ENCODE results near the gene NRSN2. TPM values are rescaled to one million over a fixed set of nuclear protein-coding genes. Genes with fewer than 3 reads are reported as not detected.

Gene NRSN2
- total RNA-seq, 1 donor from 2014 or later, result 47.3 TPM

DNA sequence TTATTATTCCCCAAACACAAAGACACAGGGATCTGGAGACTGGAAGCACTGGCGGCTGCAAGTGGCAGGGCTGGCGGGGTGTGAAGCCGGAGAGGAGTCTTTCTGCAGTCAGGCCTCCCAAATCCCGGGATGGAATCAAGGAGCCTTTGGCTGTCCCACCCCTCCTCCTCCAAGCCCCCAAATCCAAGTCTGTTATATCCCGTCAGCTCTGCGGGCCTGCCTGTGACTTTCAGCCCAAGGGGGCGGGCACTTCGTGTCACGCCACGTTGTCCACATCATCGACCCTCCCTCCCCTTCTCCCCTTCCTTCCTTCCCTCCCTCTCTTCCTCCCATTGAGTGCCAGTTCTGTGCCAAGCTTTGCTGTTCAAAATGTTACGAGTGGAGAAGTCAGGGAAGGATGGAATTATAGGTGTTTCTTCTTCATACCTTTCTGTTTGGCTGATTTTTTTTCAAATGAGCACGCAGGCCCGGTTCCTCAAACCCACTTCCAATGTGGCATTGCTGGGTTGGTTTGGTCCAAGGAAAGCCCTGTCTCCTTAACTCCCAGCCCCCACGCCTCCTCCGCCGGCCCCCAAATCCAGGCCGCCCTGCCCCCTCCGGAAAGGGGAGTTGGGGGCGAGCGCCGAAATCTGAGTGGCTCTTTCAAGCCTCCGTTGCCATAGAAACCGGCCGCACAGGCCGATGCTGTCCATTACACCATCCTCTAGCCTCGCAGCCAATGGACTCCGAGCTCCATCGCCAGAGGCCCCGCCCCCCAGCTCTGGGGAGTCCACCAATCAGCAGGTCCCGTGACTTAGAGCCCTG, 36.9 kb upstream of the NRSN2 start:
- TF ChIP-seq, protein P1, sequence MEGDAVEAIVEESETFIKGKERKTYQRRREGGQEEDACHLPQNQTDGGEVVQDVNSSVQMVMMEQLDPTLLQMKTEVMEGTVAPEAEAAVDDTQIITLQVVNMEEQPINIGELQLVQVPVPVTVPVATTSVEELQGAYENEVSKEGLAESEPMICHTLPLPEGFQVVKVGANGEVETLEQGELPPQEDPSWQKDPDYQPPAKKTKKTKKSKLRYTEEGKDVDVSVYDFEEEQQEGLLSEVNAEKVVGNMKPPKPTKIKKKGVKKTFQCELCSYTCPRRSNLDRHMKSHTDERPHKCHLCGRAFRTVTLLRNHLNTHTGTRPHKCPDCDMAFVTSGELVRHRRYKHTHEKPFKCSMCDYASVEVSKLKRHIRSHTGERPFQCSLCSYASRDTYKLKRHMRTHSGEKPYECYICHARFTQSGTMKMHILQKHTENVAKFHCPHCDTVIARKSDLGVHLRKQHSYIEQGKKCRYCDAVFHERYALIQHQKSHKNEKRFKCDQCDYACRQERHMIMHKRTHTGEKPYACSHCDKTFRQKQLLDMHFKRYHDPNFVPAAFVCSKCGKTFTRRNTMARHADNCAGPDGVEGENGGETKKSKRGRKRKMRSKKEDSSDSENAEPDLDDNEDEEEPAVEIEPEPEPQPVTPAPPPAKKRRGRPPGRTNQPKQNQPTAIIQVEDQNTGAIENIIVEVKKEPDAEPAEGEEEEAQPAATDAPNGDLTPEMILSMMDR (IDR thresholded peaks at IDR 0.05), result no peak
- peak; percentile 99 for DNase-seq (ENCODE audit: extremely low spot score, unreplicated experiment)
- H3K27ac Mint-ChIP-seq (ENCODE audit: unreplicated experiment), result peak overlapping the region; percentile 97
- H3K4me1 Mint-ChIP-seq (ENCODE audit: unreplicated experiment), result peaks cover 34% of the 10 kb centered on the region
- H3K9me3 Mint-ChIP-seq (ENCODE audit: unreplicated experiment), result no peaks in the 10 kb centered on the region
- no peaks in the 10 kb centered on the region for H3K27me3 Mint-ChIP-seq (ENCODE audit: unreplicated experiment)
- peak overlapping the region; percentile 84 for H3K4me3 Mint-ChIP-seq (ENCODE audit: unreplicated experiment)
- no peaks in the 10 kb centered on the region for H3K36me3 Mint-ChIP-seq (ENCODE audit: unreplicated experiment)

DNA sequence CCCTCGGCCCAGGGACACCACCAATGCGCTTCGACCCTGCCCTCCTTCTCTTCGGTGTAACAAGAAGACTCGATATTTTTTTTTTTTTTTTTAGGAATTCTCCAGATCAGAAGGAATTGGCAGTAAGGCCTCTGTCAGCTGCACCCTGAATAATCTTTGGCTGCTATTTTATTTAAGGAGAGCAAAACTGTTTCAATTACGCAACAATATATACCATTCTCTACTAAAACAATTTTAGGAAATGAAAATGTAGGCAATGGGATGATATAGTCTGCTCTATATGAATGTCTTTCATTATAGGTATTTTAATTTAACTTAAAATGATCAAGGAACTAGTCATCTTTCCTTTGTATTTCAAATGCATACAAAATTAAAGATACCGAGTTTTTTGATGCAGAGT, 36.3 kb upstream of the NRSN2 start:
- peak overlapping the region; percentile 97 for H3K27ac Mint-ChIP-seq (ENCODE audit: unreplicated experiment)
- H3K9me3 Mint-ChIP-seq (ENCODE audit: unreplicated experiment), result no peaks in the 10 kb centered on the region
- no peaks in the 10 kb centered on the region for H3K36me3 Mint-ChIP-seq (ENCODE audit: unreplicated experiment)
- TF ChIP-seq, protein P1 (IDR thresholded peaks at IDR 0.05), result no peak
- peak overlapping the region; percentile 84 for H3K4me3 Mint-ChIP-seq (ENCODE audit: unreplicated experiment)
- no peaks in the 10 kb centered on the region for H3K27me3 Mint-ChIP-seq (ENCODE audit: unreplicated experiment)
- peaks cover 34% of the 10 kb centered on the region for H3K4me1 Mint-ChIP-seq (ENCODE audit: unreplicated experiment)
- DNase-seq (ENCODE audit: extremely low spot score, unreplicated experiment), result no peak

DNA sequence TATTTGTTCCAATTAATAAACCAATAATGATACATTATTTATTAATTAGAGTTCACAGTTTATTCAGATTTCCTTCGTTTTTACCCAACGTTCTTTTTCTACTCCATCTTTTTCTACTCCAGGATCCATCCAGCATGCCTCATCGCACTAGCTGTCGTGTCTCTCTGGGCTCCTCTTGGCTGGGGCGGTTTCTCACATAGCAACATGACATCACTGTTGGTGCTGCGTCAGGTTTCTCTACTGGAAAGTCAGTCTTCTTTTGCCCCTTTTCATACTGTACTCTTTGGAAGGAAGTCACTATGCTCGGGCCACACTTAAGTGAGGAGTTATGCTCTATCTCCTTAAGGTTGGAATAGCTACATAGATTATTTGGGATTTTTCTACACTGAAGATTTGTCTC, 35.3 kb upstream of the NRSN2 start:
- H3K36me3 Mint-ChIP-seq (ENCODE audit: unreplicated experiment), result no peaks in the 10 kb centered on the region
- TF ChIP-seq, protein P1 (IDR thresholded peaks at IDR 0.05), result no peak
- peaks cover 34% of the 10 kb centered on the region for H3K4me1 Mint-ChIP-seq (ENCODE audit: unreplicated experiment)
- H3K9me3 Mint-ChIP-seq (ENCODE audit: unreplicated experiment), result no peaks in the 10 kb centered on the region
- no peak overlapping the region for H3K4me3 Mint-ChIP-seq (ENCODE audit: unreplicated experiment)
- DNase-seq (ENCODE audit: extremely low spot score, unreplicated experiment), result no peak
- peak overlapping the region; percentile 28 for H3K27ac Mint-ChIP-seq (ENCODE audit: unreplicated experiment)
- H3K27me3 Mint-ChIP-seq (ENCODE audit: unreplicated experiment), result no peaks in the 10 kb centered on the region

DNA sequence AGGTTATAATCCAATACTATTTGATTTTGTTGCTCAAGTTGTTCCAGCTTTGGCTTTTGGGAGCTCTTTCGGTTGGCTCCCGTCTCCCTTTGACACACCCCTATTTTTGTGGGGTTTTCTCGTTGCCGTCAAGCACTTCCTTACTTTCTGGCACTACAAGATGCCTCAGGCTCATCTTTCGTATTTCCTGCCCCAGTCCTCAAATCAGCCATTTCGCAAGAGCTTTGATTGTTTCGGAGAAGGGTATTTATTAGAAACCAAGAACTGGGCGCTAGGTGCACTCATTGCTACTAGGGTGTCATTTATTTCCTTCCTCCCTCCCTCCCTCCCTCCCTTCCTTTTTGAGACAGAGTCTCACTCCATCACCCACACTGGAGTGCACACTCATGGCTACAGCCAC, 34.8 kb upstream of the NRSN2 start:
- no peaks in the 10 kb centered on the region for H3K27me3 Mint-ChIP-seq (ENCODE audit: unreplicated experiment)
- H3K4me3 Mint-ChIP-seq (ENCODE audit: unreplicated experiment), result no peak overlapping the region
- no peak for DNase-seq (ENCODE audit: extremely low spot score, unreplicated experiment)
- H3K4me1 Mint-ChIP-seq (ENCODE audit: unreplicated experiment), result peaks cover 34% of the 10 kb centered on the region
- H3K27ac Mint-ChIP-seq (ENCODE audit: unreplicated experiment), result no peak overlapping the region
- TF ChIP-seq, protein P1 (IDR thresholded peaks at IDR 0.05), result no peak
- no peaks in the 10 kb centered on the region for H3K9me3 Mint-ChIP-seq (ENCODE audit: unreplicated experiment)
- peaks cover 2% of the 10 kb centered on the region for H3K36me3 Mint-ChIP-seq (ENCODE audit: unreplicated experiment)

DNA sequence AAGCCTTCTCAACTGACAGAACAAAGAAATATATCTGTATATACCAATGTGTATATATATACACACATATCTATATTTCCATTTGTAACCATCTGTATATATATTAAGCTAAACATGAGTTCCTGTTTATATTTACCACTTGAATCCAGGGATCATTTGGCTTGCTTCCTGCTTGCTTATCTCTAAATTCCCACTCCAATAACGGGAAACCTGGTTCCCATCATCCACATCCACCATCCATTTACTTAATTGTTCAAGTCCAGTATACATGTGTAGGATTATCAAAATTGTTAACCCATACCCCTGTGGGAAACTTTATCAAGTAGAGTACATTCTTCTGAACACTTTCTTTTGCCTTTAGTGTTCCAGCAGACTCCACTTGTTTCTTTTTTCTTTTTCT, 34.0 kb upstream of the NRSN2 start:
- peaks cover 3% of the 10 kb centered on the region for H3K36me3 Mint-ChIP-seq (ENCODE audit: unreplicated experiment)
- H3K4me1 Mint-ChIP-seq (ENCODE audit: unreplicated experiment), result peaks cover 32% of the 10 kb centered on the region
- no peaks in the 10 kb centered on the region for H3K9me3 Mint-ChIP-seq (ENCODE audit: unreplicated experiment)
- DNase-seq (ENCODE audit: extremely low spot score, unreplicated experiment), result no peak
- H3K27me3 Mint-ChIP-seq (ENCODE audit: unreplicated experiment), result no peaks in the 10 kb centered on the region
- no peak overlapping the region for H3K27ac Mint-ChIP-seq (ENCODE audit: unreplicated experiment)
- H3K4me3 Mint-ChIP-seq (ENCODE audit: unreplicated experiment), result no peak overlapping the region
- TF ChIP-seq, protein P1 (IDR thresholded peaks at IDR 0.05), result no peak
